ENCODE results near the gene BCL2L12.
A peak's percentile ranks its signal among the peaks of the same experiment; 100 is the strongest.
"Not testable (repeated sequence)": the region's sequence is repeated elsewhere in the genome, so short reads cannot be mapped to it uniquely, and the experiment has no call there.

The BCL2L12 gene

DNA sequence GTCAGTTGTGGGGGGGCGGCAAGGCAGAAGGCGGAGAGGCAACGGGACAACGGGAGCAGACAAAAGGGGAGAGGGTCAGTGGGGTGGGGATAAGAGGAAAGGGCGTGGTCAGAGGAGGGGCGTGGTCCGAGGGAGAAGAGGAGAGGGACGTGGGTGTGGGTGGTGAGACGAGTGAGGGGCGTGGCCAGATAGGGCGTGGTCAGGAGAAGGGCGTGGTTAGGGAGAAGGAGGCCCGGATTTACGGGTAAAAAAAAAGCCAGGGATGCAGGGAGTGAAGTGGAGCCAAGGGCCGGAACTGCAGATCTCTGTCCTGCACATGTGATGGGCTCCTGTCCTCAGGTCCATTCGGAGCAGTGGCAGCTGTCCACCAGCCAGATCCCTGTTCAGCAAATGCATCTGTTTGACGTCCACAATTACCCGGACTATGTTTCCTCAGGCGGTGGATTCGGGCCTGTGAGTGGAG, 46.7 kb downstream of the BCL2L12 start:
- peak; percentile 60 for DNase-seq (ENCODE audit: low read depth)
- no peak overlapping the region for H3K4me3 ChIP-seq (replicated peaks; ENCODE audit: low read depth, low read length)
- TF ChIP-seq, protein P1, sequence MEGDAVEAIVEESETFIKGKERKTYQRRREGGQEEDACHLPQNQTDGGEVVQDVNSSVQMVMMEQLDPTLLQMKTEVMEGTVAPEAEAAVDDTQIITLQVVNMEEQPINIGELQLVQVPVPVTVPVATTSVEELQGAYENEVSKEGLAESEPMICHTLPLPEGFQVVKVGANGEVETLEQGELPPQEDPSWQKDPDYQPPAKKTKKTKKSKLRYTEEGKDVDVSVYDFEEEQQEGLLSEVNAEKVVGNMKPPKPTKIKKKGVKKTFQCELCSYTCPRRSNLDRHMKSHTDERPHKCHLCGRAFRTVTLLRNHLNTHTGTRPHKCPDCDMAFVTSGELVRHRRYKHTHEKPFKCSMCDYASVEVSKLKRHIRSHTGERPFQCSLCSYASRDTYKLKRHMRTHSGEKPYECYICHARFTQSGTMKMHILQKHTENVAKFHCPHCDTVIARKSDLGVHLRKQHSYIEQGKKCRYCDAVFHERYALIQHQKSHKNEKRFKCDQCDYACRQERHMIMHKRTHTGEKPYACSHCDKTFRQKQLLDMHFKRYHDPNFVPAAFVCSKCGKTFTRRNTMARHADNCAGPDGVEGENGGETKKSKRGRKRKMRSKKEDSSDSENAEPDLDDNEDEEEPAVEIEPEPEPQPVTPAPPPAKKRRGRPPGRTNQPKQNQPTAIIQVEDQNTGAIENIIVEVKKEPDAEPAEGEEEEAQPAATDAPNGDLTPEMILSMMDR (IDR thresholded peaks at IDR 0.05; ENCODE audit: low read length, missing control alignments), result no peak

DNA sequence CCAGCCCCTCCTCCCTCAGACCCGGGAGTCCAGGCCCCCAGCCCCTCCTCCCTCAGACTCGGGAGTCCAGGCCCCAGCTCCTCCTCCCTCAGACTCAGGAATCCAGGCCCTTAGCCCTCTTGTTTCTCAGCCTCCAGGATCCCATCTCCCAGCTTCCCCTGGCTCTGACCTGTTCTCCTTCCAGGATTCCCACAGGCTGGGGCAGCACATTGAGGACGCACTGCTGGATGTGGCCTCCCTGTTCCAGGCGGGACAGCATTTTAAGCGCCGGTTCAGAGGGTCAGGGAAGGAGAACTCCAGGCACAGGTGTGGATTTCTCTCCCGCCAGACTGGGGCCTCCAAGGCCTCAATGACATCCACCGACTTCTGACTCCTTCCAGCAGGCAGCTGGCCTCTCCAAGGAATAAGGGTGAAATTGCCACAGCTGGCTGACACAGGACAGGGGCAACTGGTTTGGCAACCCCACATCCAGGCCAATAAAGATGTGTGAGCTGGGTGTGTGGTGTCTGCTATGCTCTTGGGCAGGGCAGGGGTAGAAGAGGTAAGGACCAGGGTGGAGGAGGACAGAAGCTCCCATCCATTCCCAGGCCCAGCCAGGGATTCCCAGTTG, 47.6 kb downstream of the BCL2L12 start:
- TF ChIP-seq, protein P1 (IDR thresholded peaks at IDR 0.05; ENCODE audit: low read length, missing control alignments), result no peak
- H3K4me3 ChIP-seq (replicated peaks; ENCODE audit: low read depth, low read length), result no peak overlapping the region
- DNase-seq (ENCODE audit: low read depth), result no peak

DNA sequence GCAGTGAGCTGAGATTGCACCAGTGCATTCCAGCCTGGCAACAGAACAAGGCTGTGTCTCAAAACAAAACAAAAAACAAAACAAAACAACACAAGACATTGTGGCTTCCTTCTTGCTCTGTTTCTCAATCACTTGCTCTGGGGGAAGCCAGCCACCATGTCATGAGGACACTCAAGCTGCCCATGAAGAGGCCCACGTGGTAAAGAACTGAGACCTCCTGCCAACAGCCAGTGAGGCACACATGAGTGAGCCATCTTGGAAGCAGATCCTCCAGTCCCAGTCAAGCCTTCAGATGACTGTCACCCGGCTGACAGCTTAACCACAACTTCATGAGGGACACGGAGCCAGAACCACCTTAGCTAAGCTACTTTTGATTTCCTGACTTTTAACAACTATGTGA, 50.4 kb downstream of the BCL2L12 start:
- H3K4me3 ChIP-seq (replicated peaks; ENCODE audit: low read depth, low read length), result no peak overlapping the region
- TF ChIP-seq, protein P1 (IDR thresholded peaks at IDR 0.05; ENCODE audit: low read length, missing control alignments), result no peak
- DNase-seq (ENCODE audit: low read depth), result no peak

DNA sequence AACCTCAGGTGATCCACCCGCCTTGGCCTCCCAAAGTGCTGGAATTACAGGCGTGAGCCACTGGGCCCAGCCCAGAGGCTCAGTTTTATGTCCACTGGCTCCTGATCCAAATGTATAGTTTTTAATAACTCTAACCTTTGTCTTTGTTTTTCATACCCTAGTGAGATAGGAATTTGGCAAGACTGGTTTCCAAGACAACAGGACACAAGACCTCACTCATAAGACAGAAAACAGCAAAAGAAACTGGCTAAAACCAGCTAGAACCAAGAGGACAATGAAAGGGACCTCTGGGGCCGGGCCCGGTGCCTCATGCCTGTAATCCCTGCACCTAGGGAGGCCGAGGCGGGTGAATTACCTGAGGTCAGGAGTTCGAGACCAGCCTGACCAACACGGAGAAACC, 52.8 kb downstream of the BCL2L12 start:
- TF ChIP-seq, protein P1 (IDR thresholded peaks at IDR 0.05; ENCODE audit: low read length, missing control alignments), result no peak
- H3K4me3 ChIP-seq (replicated peaks; ENCODE audit: low read depth, low read length), result no peak overlapping the region
- DNase-seq (ENCODE audit: low read depth), result peak; percentile 67

DNA sequence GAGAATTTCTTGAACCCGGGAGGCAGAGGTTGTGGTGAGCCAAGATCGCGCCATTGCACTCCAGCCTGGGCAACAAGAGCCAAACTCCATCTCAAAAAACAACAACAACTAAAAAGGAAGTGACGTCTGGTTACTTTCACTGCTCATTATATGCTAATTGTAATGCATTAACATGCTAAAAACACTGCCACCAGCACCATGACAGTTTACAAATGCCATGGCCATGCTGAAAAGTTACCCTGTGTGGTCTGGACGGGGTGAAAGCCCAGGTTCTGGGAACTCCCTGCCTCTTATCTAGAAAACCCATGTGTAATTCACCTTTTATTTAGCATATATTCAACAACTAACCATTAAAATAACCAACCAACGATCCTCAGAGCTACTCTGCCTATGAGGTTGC, 53.3 kb downstream of the BCL2L12 start:
- TF ChIP-seq, protein P1 (IDR thresholded peaks at IDR 0.05; ENCODE audit: low read length, missing control alignments), result no peak
- H3K4me3 ChIP-seq (replicated peaks; ENCODE audit: low read depth, low read length), result no peak overlapping the region
- no peak for DNase-seq (ENCODE audit: low read depth)

DNA sequence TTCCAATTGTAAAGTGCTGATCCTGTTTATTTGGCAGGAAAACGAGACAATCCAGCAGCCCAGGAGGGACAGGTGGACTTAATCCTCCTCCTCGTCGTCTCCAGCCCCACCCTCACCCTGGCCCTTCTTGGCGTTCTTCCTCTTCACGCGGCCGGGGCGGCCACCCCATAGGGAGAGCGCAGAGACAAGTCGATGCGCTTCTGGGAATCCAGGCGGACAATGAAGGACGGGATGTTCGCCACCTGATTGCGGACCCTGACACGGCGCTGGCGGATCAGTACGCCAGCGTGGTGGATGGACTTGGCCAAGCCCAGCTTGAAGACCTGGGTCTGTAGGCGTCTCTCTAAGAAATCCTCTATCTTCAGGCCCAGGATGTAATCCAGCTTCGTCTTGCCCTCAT, 53.7 kb downstream of the BCL2L12 start:
- DNase-seq (ENCODE audit: low read depth); H3K4me3 ChIP-seq (replicated peaks; ENCODE audit: low read depth, low read length): not testable (repeated sequence)
